Progenitor cell of endocrine pancreas (in vitro differentiated cells): ENCODE results near the gene RASA3. TPM values are rescaled to one million over a fixed set of nuclear protein-coding genes. Genes with fewer than 3 reads are reported as not detected.

Experiments used
- DNase-seq: peaks from one replicate; pipeline ENCODE4 v3.0.0; 2021; ENCODE audit warnings: low spot score; ENCODE audit not compliant: unreplicated experiment
- H3K27ac Mint-ChIP-seq: 2 replicates; pipeline ENCODE4 v1.8.0; 2021; ENCODE audit warnings: mild to moderate bottlenecking, moderate library complexity, mixed read lengths
- H3K27me3 Mint-ChIP-seq: 2 replicates; pipeline ENCODE4 v1.8.0; 2021; ENCODE audit warnings: mixed read lengths
- H3K36me3 Mint-ChIP-seq: 2 replicates; pipeline ENCODE4 v1.8.0; 2022; ENCODE audit warnings: mixed read lengths; ENCODE audit not compliant: insufficient read depth
- H3K4me1 Mint-ChIP-seq: 2 replicates; pipeline ENCODE4 v1.8.0; 2021; ENCODE audit warnings: low read depth, mixed read lengths
- H3K4me3 Mint-ChIP-seq: 2 replicates; pipeline ENCODE4 v1.8.0; 2021; ENCODE audit warnings: low read depth, mild to moderate bottlenecking, moderate library complexity, mixed read lengths
- H3K9me3 Mint-ChIP-seq: 2 replicates; pipeline ENCODE4 v1.8.0; 2021; ENCODE audit warnings: low read depth, mixed read lengths
- CTCF ChIP-seq: fragments of 200-600 bp; sonication (generic); IDR thresholded peaks from one replicate; pipeline ENCODE4 v1.5.0; 2021; ENCODE audit warnings: antibody characterized with exemption, mild to moderate bottlenecking; ENCODE audit not compliant: unreplicated experiment
- total RNA-seq: library from RNA; stranded (reverse); gene quantifications from 2 replicates; pipeline ENCODE4 v1.2.1, GENCODE V29; 2021

Gene RASA3
- total RNA-seq, 1 donor from 2014 or later: 6.3 TPM

GRCh38 chr13:113974304-113975281, 157.8 kb downstream of the RASA3 start:
- H3K4me3 Mint-ChIP-seq: no peak overlapping the region
- no peaks in the 10 kb centered on the region for H3K9me3 Mint-ChIP-seq
- H3K27me3 Mint-ChIP-seq: no peaks in the 10 kb centered on the region
- H3K27ac Mint-ChIP-seq: no peak overlapping the region
- no peak for TF ChIP-seq CTCF
- no peaks in the 10 kb centered on the region for H3K4me1 Mint-ChIP-seq
- no peaks in the 10 kb centered on the region for H3K36me3 Mint-ChIP-seq
- no peak for DNase-seq

- no peak for DNase-seq
- Mint-ChIP-seq H3K9me3 (no peaks in the 10 kb centered on the region), H3K4me1 (no peaks in the 10 kb centered on the region), H3K36me3 (no peaks in the 10 kb centered on the region), H3K4me3 (no peak within 1 kb of the TSS), H3K27me3 (no peaks in the 10 kb centered on the region), H3K27ac (no peak within 1 kb of the TSS)
- no peak for TF ChIP-seq CTCF
Observed at GRCh38 chr13:113973218-113974164, 158.9 kb downstream of the RASA3 start, which contains the start of gene C13orf46. Gene C13orf46 (minus strand): TSS chr13:113974076. CDS start chr13:113973997, 79 bp downstream.

GRCh38 chr13:113972451-113973217, 159.8 kb downstream of the RASA3 start:
- no peak for DNase-seq
- Mint-ChIP-seq H3K36me3 (no peaks in the 10 kb centered on the region), H3K4me3 (no peak overlapping the region), H3K4me1 (no peaks in the 10 kb centered on the region), H3K9me3 (no peaks in the 10 kb centered on the region), H3K27ac (no peak overlapping the region), H3K27me3 (no peaks in the 10 kb centered on the region)
- no peak for TF ChIP-seq CTCF

- Mint-ChIP-seq H3K36me3 (no peaks in the 10 kb centered on the region), H3K9me3 (no peaks in the 10 kb centered on the region), H3K4me1 (no peaks in the 10 kb centered on the region), H3K4me3 (no peak overlapping the region), H3K27me3 (no peaks in the 10 kb centered on the region), H3K27ac (no peak overlapping the region)
- no peak for TF ChIP-seq CTCF
- DNase-seq: no peak
Observed at GRCh38 chr13:113971471-113972231, 160.8 kb downstream of the RASA3 start.
